Measurements from ENCODE around the gene FEM1A.
A peak's percentile ranks its signal among the peaks of the same experiment; 100 is the strongest.

DNA sequence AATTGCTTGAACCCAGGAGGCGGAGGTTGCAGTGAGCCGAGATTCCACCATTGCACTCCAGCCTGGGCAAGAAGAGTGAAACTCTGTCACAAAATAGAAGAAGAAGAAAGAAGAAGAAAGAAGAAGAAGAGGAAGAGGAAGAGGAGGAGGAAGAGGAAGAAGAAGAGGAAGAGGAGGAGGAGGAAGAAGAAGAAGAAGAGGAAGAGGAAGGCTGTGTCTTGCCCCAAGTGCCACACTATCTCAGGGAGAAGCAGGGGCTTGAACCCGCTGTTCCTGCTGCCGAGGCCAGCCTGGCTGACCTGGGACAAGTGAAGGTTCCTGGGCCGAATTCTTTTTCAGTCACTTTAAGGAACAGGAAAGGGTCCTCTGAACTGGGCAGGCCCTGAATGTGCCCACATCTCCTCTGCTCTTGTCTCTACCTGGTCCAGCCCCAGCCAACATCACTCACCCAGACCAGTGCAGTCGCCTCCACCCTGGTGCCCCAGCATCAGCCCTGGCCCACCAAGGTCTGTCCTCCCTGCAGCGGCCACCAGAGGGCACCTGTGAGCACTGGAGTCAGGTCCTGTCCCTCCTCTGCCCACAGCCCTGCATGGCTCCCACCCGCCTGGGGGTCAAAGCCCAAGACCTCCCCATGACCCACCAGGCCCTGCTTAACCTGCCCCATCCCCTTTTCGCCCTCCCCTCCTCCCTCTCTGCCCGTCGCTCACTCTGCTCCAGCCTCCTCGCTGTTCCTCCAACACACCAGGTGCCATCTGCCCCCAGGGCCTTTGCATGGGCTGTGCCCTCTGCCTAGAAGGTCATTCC, 20.0 kb downstream of the FEM1A start:
- TF ChIP-seq, protein P1, sequence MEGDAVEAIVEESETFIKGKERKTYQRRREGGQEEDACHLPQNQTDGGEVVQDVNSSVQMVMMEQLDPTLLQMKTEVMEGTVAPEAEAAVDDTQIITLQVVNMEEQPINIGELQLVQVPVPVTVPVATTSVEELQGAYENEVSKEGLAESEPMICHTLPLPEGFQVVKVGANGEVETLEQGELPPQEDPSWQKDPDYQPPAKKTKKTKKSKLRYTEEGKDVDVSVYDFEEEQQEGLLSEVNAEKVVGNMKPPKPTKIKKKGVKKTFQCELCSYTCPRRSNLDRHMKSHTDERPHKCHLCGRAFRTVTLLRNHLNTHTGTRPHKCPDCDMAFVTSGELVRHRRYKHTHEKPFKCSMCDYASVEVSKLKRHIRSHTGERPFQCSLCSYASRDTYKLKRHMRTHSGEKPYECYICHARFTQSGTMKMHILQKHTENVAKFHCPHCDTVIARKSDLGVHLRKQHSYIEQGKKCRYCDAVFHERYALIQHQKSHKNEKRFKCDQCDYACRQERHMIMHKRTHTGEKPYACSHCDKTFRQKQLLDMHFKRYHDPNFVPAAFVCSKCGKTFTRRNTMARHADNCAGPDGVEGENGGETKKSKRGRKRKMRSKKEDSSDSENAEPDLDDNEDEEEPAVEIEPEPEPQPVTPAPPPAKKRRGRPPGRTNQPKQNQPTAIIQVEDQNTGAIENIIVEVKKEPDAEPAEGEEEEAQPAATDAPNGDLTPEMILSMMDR (CRISPR knock-in tag; IDR thresholded peaks at IDR 0.05) = peak; percentile 95
- TF ChIP-seq ASH2L (IDR thresholded peaks at IDR 0.05; ENCODE audit: insufficient read length, low read depth, low read length) (no peak), POLR2A (IDR thresholded peaks at IDR 0.05; ENCODE audit: insufficient read depth in 1 of 2, low read depth in 2 of 2, low read length in 2 of 2) (no peak), BRD4 (CRISPR knock-in tag; IDR thresholded peaks at IDR 0.05) (no peak)
